H9 (cell line): ENCODE data around the gene C21orf58. TPM values are rescaled to one million over a fixed set of nuclear protein-coding genes. Genes with fewer than 3 reads are reported as not detected.
A peak's percentile ranks its signal among the peaks of the same experiment; 100 is the strongest.

Source experiments
- DNase-seq: peaks from one replicate; pipeline ENCODE4 v3.0.0-alpha.2; 2017
- H2AFZ ChIP-seq: one replicate; pipeline ENCODE4 v1.6.1; 2013; ENCODE audit warnings: mild to moderate bottlenecking, low read length, control low read depth, moderate library complexity
- H2AK5ac ChIP-seq: 2 replicates; pipeline ENCODE4 v1.6.1; 2013; ENCODE audit warnings: low read length, control low read depth, mixed read lengths; ENCODE audit not compliant: insufficient read length
- H2BK120ac ChIP-seq: one replicate; pipeline ENCODE4 v1.6.1; 2013; ENCODE audit warnings: low read depth, mild to moderate bottlenecking, low read length, control low read depth, inconsistent platforms; ENCODE audit not compliant: poor library complexity, severe bottlenecking
- H2BK12ac ChIP-seq: 2 replicates; pipeline ENCODE4 v1.6.1; 2013; ENCODE audit warnings: low read length, control low read depth, mixed read lengths, low read depth; ENCODE audit not compliant: insufficient read length
- H2BK15ac ChIP-seq: 2 replicates; pipeline ENCODE4 v1.6.1; 2013; ENCODE audit warnings: low read depth, low read length, control low read depth
- H2BK20ac ChIP-seq: one replicate; pipeline ENCODE4 v1.6.1; 2013; ENCODE audit warnings: low read depth, mild to moderate bottlenecking, low read length, control low read depth, inconsistent platforms; ENCODE audit not compliant: poor library complexity, severe bottlenecking
- H2BK5ac ChIP-seq: 2 replicates; pipeline ENCODE4 v1.6.1; 2013; ENCODE audit warnings: low read length, control low read depth, mixed read lengths; ENCODE audit not compliant: insufficient read length
- H3K14ac ChIP-seq: 2 replicates; pipeline ENCODE4 v1.6.1; 2013; ENCODE audit warnings: low read length, control low read depth; ENCODE audit not compliant: insufficient read depth
- H3K18ac ChIP-seq: 2 replicates; pipeline ENCODE4 v1.6.1; 2013; ENCODE audit warnings: low read depth, mild to moderate bottlenecking, mixed read lengths, low read length, control low read depth; ENCODE audit not compliant: insufficient read length
- H3K23ac ChIP-seq: 2 replicates; pipeline ENCODE4 v1.6.1; 2013; ENCODE audit warnings: low read length, control low read depth, mixed read lengths, low read depth; ENCODE audit not compliant: insufficient read length
- H3K23me2 ChIP-seq: 2 replicates; pipeline ENCODE4 v1.6.1; 2013; ENCODE audit warnings: low read depth, mild to moderate bottlenecking, mixed read lengths, low read length, control low read depth; ENCODE audit not compliant: insufficient read length, poor library complexity, severe bottlenecking
- H3K27ac ChIP-seq: 2 replicates; pipeline ENCODE4 v1.5.1; 2013; ENCODE audit warnings: low read length, control low read depth, mixed read lengths, low read depth; ENCODE audit not compliant: insufficient read length
- H3K27me3 ChIP-seq: 2 replicates; pipeline ENCODE4 v1.6.1; 2013; ENCODE audit warnings: low read length, control low read depth, inconsistent platforms; ENCODE audit not compliant: insufficient read depth
- H3K4ac ChIP-seq: 2 replicates; pipeline ENCODE4 v1.6.1; 2013; ENCODE audit warnings: low read depth, mild to moderate bottlenecking, control low read depth, inconsistent platforms, low read length, moderate library complexity
- H3K4me1 ChIP-seq: 2 replicates; pipeline ENCODE4 v1.6.1; 2013; ENCODE audit warnings: low read length, control low read depth, inconsistent platforms; ENCODE audit not compliant: insufficient read depth
- H3K4me2 ChIP-seq: 2 replicates; pipeline ENCODE4 v1.6.1; 2013; ENCODE audit warnings: low read length, control low read depth, mixed read lengths; ENCODE audit not compliant: insufficient read length, insufficient read depth
- H3K56ac ChIP-seq: 2 replicates; pipeline ENCODE4 v1.6.1; 2013; ENCODE audit warnings: low read depth, mild to moderate bottlenecking, mixed read lengths, low read length, control low read depth; ENCODE audit not compliant: insufficient read length
- H3K79me1 ChIP-seq: 2 replicates; pipeline ENCODE4 v1.6.1; 2013; ENCODE audit warnings: low read depth, mild to moderate bottlenecking, moderate library complexity, low read length, control low read depth, inconsistent platforms; ENCODE audit not compliant: insufficient read depth, poor library complexity, severe bottlenecking
- H3K79me2 ChIP-seq: 2 replicates; pipeline ENCODE4 v1.6.1; 2013; ENCODE audit warnings: low read length, control low read depth, inconsistent platforms; ENCODE audit not compliant: insufficient read depth
- H3K9ac ChIP-seq: 2 replicates; pipeline ENCODE4 v1.6.1; 2013; ENCODE audit warnings: low read length, control low read depth, mixed read lengths; ENCODE audit not compliant: insufficient read length; ENCODE audit errors: extremely low read depth
- H3K9me3 ChIP-seq: one replicate; pipeline ENCODE4 v1.6.1; 2013; ENCODE audit warnings: low read depth, low read length, inconsistent platforms; ENCODE audit not compliant: control insufficient read depth
- H3T11ph ChIP-seq: one replicate; pipeline ENCODE4 v1.6.1; 2013; ENCODE audit warnings: mild to moderate bottlenecking, low read length, control low read depth, inconsistent platforms
- H4K20me1 ChIP-seq: one replicate; pipeline ENCODE4 v1.6.1; 2013; ENCODE audit not compliant: control insufficient read depth, insufficient read length, insufficient read depth
- H4K5ac ChIP-seq: 2 replicates; pipeline ENCODE4 v1.6.1; 2013; ENCODE audit warnings: low read depth, mild to moderate bottlenecking, mixed read lengths, low read length, control low read depth; ENCODE audit not compliant: insufficient read length
- H4K8ac ChIP-seq: replicated peaks from 2 replicates; pipeline ENCODE4 v1.6.1; 2013; ENCODE audit warnings: low read length, control low read depth, mixed read lengths, low read depth; ENCODE audit not compliant: insufficient read length
- H4K91ac ChIP-seq: 2 replicates; pipeline ENCODE4 v1.6.1; 2013; ENCODE audit warnings: low read depth, mild to moderate bottlenecking, moderate library complexity, mixed read lengths, low read length, control low read depth; ENCODE audit not compliant: insufficient read length
- H3K27ac Mint-ChIP-seq, 3 experiments: 2 replicates in 2 of 3; 3 replicates in 1 of 3; pipeline ENCODE4 v1.8.0; 2020 to 2021; ENCODE audit warnings: mixed read lengths in 3 of 3, mild to moderate bottlenecking in 1 of 3, moderate library complexity in 1 of 3
- H3K27me3 Mint-ChIP-seq: 2 replicates; pipeline ENCODE4 v1.8.0; 2021; ENCODE audit warnings: low read depth, mild to moderate bottlenecking, moderate library complexity, mixed read lengths
- H3K36me3 Mint-ChIP-seq, 3 experiments: 2 replicates in 2 of 3; 3 replicates in 1 of 3; pipeline ENCODE4 v1.8.0; 2020 to 2021; ENCODE audit warnings: low read depth in 3 of 3, mixed read lengths in 3 of 3; ENCODE audit not compliant: insufficient read depth in 1 of 3
- H3K4me1 Mint-ChIP-seq, 2 experiments: 2 replicates each; pipeline ENCODE4 v1.8.0; 2020; ENCODE audit warnings: mixed read lengths in 2 of 2
- H3K4me3 Mint-ChIP-seq, 2 experiments: 2 replicates in 1 of 2; 3 replicates in 1 of 2; pipeline ENCODE4 v1.8.0; 2020 to 2021; ENCODE audit warnings: mild to moderate bottlenecking in 2 of 2, mixed read lengths in 2 of 2, moderate library complexity in 1 of 2
- H3K9me3 Mint-ChIP-seq, 2 experiments: 2 replicates in 1 of 2; 3 replicates in 1 of 2; pipeline ENCODE4 v1.8.0; 2020; ENCODE audit warnings: mild to moderate bottlenecking in 2 of 2, mixed read lengths in 2 of 2, moderate library complexity in 1 of 2
- CTCF ChIP-seq: fragments of 200-600 bp; sonication (generic); conservative IDR thresholded peaks from 3 replicates; pipeline ENCODE4 v1.8.0; 2021; ENCODE audit warnings: antibody characterized with exemption, mild to moderate bottlenecking
- WGBS: extraction: QIAGEN DNeasy Blood & Tissue Kit; methylation state at CpG from one replicate; pipeline ENCODE4 v1.1.7; 2013; ENCODE audit warnings: missing lambda C conversion rate, low lambda C conversion rate, mixed read lengths; ENCODE audit not compliant: insufficient read length; ENCODE audit errors: extremely low coverage; 5-methylcytosine and 5-hydroxymethylcytosine counted together
- total RNA-seq: library from RNA; stranded (reverse); gene quantifications from 2 replicates; pipeline ENCODE4 v1.2.1, GENCODE V29; 2021

Gene C21orf58
- total RNA-seq, 1 experiment from 2014 or later = 17.2 TPM

- Histone ChIP-seq H3K4ac (no peak overlapping the region), H2BK120ac (no peak overlapping the region), H2BK12ac (no peak overlapping the region), H2BK5ac (no peak overlapping the region), H3K9me3 (no peaks in the 10 kb centered on the region), H2BK15ac (no peak overlapping the region; the same call in 1 of the 2 replicates), H2AK5ac (no peak overlapping the region), H3K79me1 (peaks cover 15% of the 10 kb centered on the region), H3K23ac (no peak overlapping the region), H3K27me3 (no peaks in the 10 kb centered on the region), H3K23me2 (peaks cover 5% of the 10 kb centered on the region), H3K27ac (no peak overlapping the region), H3K9ac (peak overlapping the region; percentile 7), H3K14ac (no peak overlapping the region), H3K79me2 (peaks cover 20% of the 10 kb centered on the region; the same call in 1 of the 2 replicates), H4K8ac (no peak overlapping the region), H3T11ph (no peak overlapping the region), H3K56ac (no peak overlapping the region), H4K20me1 (no peaks in the 10 kb centered on the region), H3K4me2 (peak overlapping the region; percentile 51), H4K91ac (no peak overlapping the region), H3K4me1 (0 out of 2 replicates have a peak, but pooled peaks cover 3% of the 10 kb centered on the region), H2BK20ac (no peak overlapping the region), H4K5ac (no peak overlapping the region), H2AFZ (no peak overlapping the region), H3K18ac (no peak overlapping the region)
- H3K27me3 Mint-ChIP-seq = no peaks in the 10 kb centered on the region
- peaks cover 34 to 56% (median 51%) of the 10 kb centered on the region in 3 experiments for H3K36me3 Mint-ChIP-seq
- H3K27ac Mint-ChIP-seq = peak overlapping the region in 2 of 3 experiments; percentile 4 to 48; a peak in 2 of 7 replicates
- H3K4me3 Mint-ChIP-seq = peak overlapping the region; percentile 69 to 86
- no peak for DNase-seq
- peaks cover 37 to 44% of the 10 kb centered on the region in 2 experiments for H3K4me1 Mint-ChIP-seq
- no peak for TF ChIP-seq CTCF
- no peaks in the 10 kb centered on the region; a peak in 1 of 5 replicates for H3K9me3 Mint-ChIP-seq
- WGBS = no CpG with 5 or more reads among the region's 15 CpGs
Observed at GRCh38 chr21:46284077-46284644, 39.5 kb downstream of the C21orf58 start.
